ENCODE results near the gene TPO. TPM values are rescaled to one million over a fixed set of nuclear protein-coding genes. Genes with fewer than 3 reads are reported as not detected.
"Not testable (repeated sequence)": the region's sequence is repeated elsewhere in the genome, so short reads cannot be mapped to it uniquely, and the experiment has no call there.

The TPO gene
- total RNA-seq, 2 donors from 2014 or later: 0.08 TPM; not detected in 1

DNA sequence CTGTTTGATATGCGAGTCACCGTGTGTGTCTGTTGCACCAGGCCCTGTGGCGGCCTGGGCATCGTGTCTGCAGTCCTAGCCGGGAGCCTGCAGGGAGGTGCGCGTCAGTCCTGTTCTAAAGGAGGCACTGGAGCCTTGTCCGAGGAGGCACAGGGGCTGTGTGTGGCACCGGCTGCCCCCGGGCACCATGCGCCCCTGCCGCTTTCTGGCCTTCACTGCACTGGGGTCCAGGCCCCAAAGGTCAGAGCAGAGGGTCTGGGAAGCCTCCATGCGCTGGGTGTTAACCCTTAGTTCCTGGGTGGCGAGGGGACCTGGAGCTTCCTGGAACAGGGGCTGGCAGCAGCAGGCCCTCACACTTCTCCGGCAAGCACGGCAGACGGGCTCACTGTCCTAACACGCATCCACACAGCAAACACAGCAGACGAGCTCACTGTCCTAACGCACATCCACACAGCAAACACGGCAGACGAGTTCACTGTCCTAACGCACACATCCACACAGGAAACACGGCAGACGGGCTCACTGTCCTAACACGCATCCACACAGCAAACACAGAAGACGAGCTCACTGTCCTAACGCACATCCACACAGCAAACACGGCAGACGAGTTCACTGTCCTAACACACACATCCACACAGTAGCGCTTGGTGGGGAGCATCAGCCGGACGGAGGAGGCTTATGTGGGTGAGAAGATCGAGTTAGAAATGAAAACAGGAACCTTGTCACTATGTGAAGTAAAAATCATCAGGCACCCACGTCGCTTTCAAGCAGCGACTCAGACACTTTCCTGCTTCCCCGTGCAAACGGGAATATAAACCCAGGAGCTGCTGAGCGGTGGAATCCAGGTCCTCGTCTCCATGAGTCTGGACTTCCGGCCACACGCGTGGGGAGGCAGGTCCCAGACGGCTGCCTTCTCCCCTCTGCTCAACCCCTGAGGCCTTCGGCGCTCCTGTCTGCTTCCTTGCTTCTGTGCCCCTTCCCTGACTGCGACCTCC is 65.3 kb downstream of the TPO start:
- Mint-ChIP-seq H3K27me3 (no peaks in the 10 kb centered on the region), H3K4me1 (no peaks in the 10 kb centered on the region)

GRCh38 chr2:1479346-1479745 is 66.1 kb downstream of the TPO start:
- Mint-ChIP-seq H3K36me3 (ENCODE audit: low read depth) (no peaks in the 10 kb centered on the region), H3K4me3 (no peak overlapping the region), H3K27me3 (no peaks in the 10 kb centered on the region), H3K27ac (no peak overlapping the region), H3K9me3 (no peaks in the 10 kb centered on the region), H3K4me1 (no peaks in the 10 kb centered on the region)
- no peak for ATAC-seq (replicated peaks)

More for the DNA sequence above, 65.3 kb downstream of the TPO start:
- no peak overlapping the region for H3K27ac Mint-ChIP-seq
- H3K36me3 Mint-ChIP-seq (ENCODE audit: low read depth): no peaks in the 10 kb centered on the region
- H3K4me3 Mint-ChIP-seq: no peak overlapping the region
- ATAC-seq (replicated peaks): no peak
- H3K9me3 Mint-ChIP-seq: no peaks in the 10 kb centered on the region

- Mint-ChIP-seq H3K36me3 (ENCODE audit: low read depth) (no peaks in the 10 kb centered on the region), H3K9me3 (no peaks in the 10 kb centered on the region), H3K27me3 (no peaks in the 10 kb centered on the region), H3K27ac (no peak overlapping the region), H3K4me1 (no peaks in the 10 kb centered on the region), H3K4me3 (no peak overlapping the region)
- no peak for ATAC-seq (replicated peaks)
These were observed 67.4 kb downstream of the TPO start for GRCh38 chr2:1480671-1481076.

DNA sequence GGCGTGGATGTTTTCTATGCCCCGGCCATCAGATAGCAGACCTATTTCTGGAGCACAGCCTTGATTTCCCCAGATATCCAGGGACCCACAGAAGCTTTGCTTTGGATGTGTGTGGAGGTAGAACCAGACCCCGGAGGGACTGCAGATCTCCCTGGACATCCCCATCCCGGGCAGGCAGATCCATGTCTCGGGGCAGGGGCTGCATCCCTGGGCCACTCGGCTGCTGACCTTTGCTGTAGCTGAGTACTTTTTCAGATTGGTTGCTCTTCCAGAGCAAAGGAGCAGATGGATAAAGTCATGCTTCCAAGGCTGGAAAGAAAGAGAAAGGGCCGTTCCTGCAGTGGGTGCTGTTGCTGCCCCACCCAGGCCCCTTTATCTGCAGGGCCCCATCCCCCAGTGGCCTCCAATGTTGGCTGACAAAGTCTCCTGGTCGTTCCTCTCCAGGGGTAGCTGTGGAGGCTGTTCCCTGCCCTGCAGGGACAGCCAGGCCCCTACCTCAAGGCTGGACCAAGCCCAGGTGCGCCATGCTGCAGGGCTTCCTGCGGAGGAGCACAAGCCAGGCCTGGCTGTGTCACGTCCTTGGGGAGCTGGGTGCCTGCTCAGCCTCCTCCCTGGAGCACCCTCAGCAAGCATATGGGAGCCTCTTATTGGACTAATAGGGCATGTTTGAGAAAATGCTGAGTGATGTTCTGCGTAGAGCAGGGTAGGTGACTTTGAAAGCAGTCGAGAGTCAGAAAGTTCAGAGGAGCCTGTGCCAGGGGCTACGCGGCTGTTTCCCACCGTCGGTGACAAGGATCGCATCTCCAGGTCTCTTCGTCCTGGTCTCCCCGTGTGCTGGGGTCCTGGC is 68.4 kb downstream of the TPO start:
- no peaks in the 10 kb centered on the region for H3K9me3 Mint-ChIP-seq
- no peaks in the 10 kb centered on the region for H3K36me3 Mint-ChIP-seq (ENCODE audit: low read depth)
- no peaks in the 10 kb centered on the region for H3K27me3 Mint-ChIP-seq
- no peak overlapping the region for H3K27ac Mint-ChIP-seq
- no peaks in the 10 kb centered on the region for H3K4me1 Mint-ChIP-seq
- H3K4me3 Mint-ChIP-seq: no peak overlapping the region
- ATAC-seq (replicated peaks): no peak

DNA sequence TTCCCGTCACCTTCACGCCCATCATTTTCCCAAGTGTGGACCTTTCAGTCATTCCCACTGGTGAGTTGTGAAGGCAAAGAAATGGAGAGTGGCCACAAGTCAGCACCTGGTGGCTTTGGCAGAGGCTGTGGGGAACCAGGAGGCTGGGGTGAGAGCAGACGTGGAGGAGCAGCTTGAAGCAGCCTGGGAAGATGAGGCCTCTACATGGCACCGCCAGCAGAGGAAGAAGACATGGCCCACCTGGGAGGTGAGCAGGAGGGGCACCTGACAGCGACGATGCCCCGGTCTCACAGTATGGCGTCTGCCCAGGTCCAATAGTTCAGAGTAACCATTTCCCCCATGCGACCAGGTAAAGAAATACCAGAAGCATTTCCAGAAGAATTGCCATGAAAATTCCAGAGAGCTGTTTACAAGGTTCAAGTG is 69.0 kb downstream of the TPO start:
- no peak for ATAC-seq (replicated peaks)
- Mint-ChIP-seq H3K9me3 (no peaks in the 10 kb centered on the region), H3K27me3 (no peaks in the 10 kb centered on the region), H3K4me1 (no peaks in the 10 kb centered on the region), H3K4me3 (no peak overlapping the region), H3K27ac (no peak overlapping the region), H3K36me3 (ENCODE audit: low read depth) (no peaks in the 10 kb centered on the region)

DNA sequence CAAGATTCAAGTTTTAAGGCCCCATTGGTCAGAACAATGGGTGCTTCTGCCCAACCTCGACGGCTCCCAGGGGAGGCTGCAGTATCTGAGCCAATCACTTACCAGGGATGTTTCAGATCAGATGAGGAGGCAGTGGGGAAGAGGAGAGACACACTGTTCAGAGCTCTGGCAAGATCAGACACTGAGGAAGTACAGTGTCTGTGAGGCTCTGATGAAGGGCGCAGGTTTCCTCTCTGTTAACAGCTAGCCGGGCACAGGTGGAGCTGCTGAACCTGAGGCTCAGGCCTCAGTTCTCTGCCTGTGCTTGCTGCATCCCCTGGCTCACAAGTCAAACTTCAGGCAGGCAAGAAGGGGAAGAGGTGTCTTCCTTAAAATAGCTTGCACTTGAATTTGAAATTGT is 69.7 kb downstream of the TPO start:
- Mint-ChIP-seq H3K36me3 (ENCODE audit: low read depth) (no peaks in the 10 kb centered on the region), H3K27me3 (no peaks in the 10 kb centered on the region), H3K9me3 (no peaks in the 10 kb centered on the region), H3K27ac (no peak overlapping the region), H3K4me3 (no peak overlapping the region), H3K4me1 (no peaks in the 10 kb centered on the region)
- ATAC-seq (replicated peaks): no peak

DNA sequence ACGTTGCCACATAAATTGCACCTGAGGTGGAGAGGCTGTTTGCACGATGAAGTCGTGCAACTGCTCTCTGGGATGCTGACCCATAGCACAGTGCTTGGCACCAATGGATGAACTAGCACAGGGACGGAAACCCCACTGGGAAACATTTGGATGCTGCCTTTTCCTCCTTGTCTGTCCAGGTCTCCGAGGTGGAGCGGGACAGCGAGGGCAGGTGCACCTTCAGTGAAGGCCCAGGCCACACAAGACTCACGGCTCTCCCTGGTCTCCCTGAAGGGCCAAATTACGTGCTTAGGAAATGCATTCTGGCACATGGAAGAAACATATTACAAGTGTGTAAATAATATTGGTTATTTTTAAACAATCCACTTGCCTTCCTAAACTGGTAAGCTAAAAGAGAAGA is 70.3 kb downstream of the TPO start:
- Mint-ChIP-seq H3K27ac (no peak overlapping the region), H3K4me3 (no peak overlapping the region), H3K9me3 (no peaks in the 10 kb centered on the region), H3K4me1 (no peaks in the 10 kb centered on the region), H3K27me3 (no peaks in the 10 kb centered on the region), H3K36me3 (ENCODE audit: low read depth) (no peaks in the 10 kb centered on the region)
- ATAC-seq (replicated peaks): no peak

GRCh38 chr2:1484131-1484884 is 71.0 kb downstream of the TPO start:
- Mint-ChIP-seq H3K27me3 (no peaks in the 10 kb centered on the region), H3K27ac (no peak overlapping the region), H3K4me3 (no peak overlapping the region), H3K36me3 (ENCODE audit: low read depth) (no peaks in the 10 kb centered on the region), H3K4me1 (no peaks in the 10 kb centered on the region), H3K9me3 (no peaks in the 10 kb centered on the region)
- ATAC-seq (replicated peaks): no peak

GRCh38 chr2:1486670-1487069 is 73.4 kb downstream of the TPO start:
- no peak for ATAC-seq (replicated peaks)
- Mint-ChIP-seq H3K27me3 (no peaks in the 10 kb centered on the region), H3K4me3 (no peak overlapping the region), H3K27ac (no peak overlapping the region), H3K36me3 (ENCODE audit: low read depth) (no peaks in the 10 kb centered on the region), H3K4me1 (no peaks in the 10 kb centered on the region), H3K9me3 (no peaks in the 10 kb centered on the region)

GRCh38 chr2:1487758-1488157 is 74.5 kb downstream of the TPO start:
- Mint-ChIP-seq H3K36me3 (ENCODE audit: low read depth) (no peaks in the 10 kb centered on the region), H3K4me3 (no peak overlapping the region), H3K27me3 (no peaks in the 10 kb centered on the region), H3K4me1 (no peaks in the 10 kb centered on the region), H3K27ac (no peak overlapping the region), H3K9me3 (no peaks in the 10 kb centered on the region)
- no peak for ATAC-seq (replicated peaks)

DNA sequence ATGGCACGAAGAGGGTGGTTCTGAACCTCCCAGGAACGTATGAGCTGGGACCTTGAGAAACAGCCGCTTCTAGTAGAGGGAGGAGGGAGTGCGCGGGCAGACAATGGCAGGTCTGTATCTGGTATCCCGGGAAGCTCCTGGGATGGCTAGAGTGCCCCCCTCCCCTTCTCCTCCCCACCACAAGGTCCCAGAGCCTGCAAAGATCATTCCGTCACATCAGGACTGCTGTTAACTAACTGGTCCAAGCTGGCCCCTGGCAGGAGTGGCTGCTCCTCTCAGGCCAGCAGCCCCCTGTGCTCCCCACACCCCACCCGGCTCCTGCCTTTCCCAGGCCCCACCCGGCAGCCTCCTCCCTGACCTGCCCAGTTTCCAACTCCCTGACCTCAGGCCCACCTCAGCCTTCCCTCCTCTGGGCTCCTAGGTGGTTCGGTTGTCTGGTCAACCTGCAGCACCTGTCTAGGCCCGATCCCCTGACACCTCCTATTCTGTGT is 75.0 kb downstream of the TPO start:
- no peaks in the 10 kb centered on the region for H3K4me1 Mint-ChIP-seq
- H3K27ac Mint-ChIP-seq: no peak overlapping the region
- no peak overlapping the region for H3K4me3 Mint-ChIP-seq
- ATAC-seq (replicated peaks): no peak
- H3K9me3 Mint-ChIP-seq: no peaks in the 10 kb centered on the region
- no peaks in the 10 kb centered on the region for H3K27me3 Mint-ChIP-seq
- H3K36me3 Mint-ChIP-seq (ENCODE audit: low read depth): no peaks in the 10 kb centered on the region

DNA sequence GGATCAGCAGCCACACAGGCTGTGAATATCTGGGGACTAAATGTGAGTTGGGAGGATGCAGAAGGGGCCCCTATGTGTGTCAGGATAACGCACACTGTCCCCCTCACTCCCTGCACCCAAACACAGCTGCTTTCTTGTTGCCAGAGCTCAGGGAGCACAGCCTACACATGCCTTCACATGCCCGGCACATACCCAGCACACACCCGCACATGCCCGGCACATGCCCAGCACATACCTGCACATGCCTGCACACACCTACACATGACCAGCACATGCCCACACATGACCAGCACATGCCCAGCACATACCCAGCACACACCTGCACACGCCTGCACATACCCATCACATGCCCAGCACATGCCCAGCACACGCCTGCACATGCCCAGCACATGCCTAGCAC is 75.6 kb downstream of the TPO start:
- no peak for ATAC-seq (replicated peaks)
- no peaks in the 10 kb centered on the region for H3K36me3 Mint-ChIP-seq (ENCODE audit: low read depth)

GRCh38 chr2:1489486-1489885 is 76.2 kb downstream of the TPO start:
- no peaks in the 10 kb centered on the region for H3K27me3 Mint-ChIP-seq
- H3K4me1 Mint-ChIP-seq: no peaks in the 10 kb centered on the region
- no peak overlapping the region for H3K4me3 Mint-ChIP-seq
- no peak for ATAC-seq (replicated peaks)
- peak overlapping the region; percentile 59 for H3K27ac Mint-ChIP-seq
- no peaks in the 10 kb centered on the region for H3K36me3 Mint-ChIP-seq (ENCODE audit: low read depth)
- no peaks in the 10 kb centered on the region for H3K9me3 Mint-ChIP-seq

More for the DNA sequence above, 75.6 kb downstream of the TPO start:
- Mint-ChIP-seq H3K27ac (peak overlapping the region; percentile 59), H3K4me3 (no peak overlapping the region), H3K4me1 (no peaks in the 10 kb centered on the region), H3K27me3 (no peaks in the 10 kb centered on the region), H3K9me3 (no peaks in the 10 kb centered on the region)

- not testable (repeated sequence) for H3K27ac Mint-ChIP-seq; H3K36me3 Mint-ChIP-seq (ENCODE audit: low read depth); H3K4me1 Mint-ChIP-seq; H3K27me3 Mint-ChIP-seq; H3K9me3 Mint-ChIP-seq; ATAC-seq (replicated peaks); H3K4me3 Mint-ChIP-seq
These were observed 77.1 kb downstream of the TPO start for GRCh38 chr2:1490381-1490780.

Measured in activated T-helper 17 cell treated with anti-CD3 and anti-CD28 coated beads, Interleukin-2, amount 50 U/mL, for 72 hours (primary cell).